HG03460 (cell line): ENCODE results near the gene ADGRE1.

Experiments
- ATAC-seq: cut with Tn5 transposase; IDR thresholded peaks from one replicate; pipeline ENCODE4 v1.9.1; 2021; ENCODE audit not compliant: unreplicated experiment

The ADGRE1 gene

DNA sequence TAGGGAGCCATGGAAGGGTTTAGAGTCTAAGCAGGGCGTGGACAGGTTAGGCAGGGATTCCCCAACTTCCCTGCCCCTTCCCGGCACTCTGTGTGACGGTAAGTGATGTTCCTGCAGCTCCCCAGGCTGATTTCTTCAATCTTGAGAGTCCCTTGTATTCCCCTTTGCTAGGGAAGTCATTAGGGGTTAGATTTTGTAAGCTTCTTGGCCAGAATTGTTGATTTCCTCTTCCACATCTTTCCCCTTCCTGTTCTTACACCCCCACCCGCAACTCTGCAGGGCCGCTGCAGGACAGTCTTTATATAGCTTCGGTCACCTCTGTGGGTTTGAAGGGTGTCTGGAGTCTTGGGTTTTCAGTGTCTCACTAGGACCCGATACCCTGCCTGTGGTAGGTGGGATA lies 10.6 kb upstream of the ADGRE1 start:
- ATAC-seq = no peak

DNA sequence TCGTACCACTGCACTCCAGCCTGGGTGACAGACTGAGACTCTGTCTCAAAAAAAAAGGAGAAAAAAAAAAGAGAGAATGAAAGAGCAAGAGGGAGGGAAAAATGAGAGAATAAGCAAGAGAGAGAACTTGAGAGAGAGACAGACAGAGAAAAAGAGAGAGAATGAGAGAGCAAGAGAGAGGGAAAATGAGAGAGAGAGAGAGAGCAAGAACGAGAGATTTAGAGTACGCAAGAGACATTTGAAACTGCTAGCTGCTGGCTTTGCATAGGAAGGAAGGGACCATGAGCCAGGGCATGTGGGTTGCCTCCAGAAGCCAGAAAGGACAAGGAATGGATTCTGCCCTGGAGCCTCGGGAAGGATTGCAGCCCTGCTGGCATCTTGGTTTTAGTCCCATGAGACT lies 9.6 kb upstream of the ADGRE1 start:
- ATAC-seq = no peak

DNA sequence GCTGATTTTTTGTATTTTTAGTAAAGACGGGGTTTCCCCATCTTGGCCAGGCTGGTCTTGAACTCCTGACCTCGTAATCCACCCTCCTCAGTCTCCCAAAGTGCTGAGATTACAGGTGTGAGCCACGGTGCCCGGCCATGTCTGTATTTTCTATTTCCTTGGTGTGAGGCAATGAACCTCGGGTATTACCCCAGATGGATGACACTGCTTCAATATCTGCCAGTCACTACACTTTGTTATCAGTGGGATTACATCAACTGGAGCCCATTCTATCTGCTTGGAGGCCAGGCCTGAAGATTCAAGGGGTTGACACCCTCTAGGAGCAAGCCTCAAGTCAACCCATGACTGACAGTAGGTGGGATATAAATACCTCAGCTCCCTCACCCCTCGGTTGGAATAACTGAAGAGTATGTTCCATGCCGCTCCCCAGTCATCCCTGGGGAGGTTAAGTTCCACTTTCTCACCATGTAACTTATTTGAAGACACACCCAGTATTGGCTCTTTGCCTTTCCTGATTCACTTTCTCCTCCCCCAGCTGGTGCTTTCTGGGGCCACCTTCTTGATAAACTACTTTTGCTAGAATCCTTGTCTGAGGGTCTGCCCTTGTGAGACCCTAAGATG lies 992 bp upstream of the ADGRE1 start:
- ATAC-seq = no peak

- no peak for ATAC-seq
These were observed 1.6 kb downstream of the ADGRE1 start for GRCh38 chr19:6888967-6889366.

DNA sequence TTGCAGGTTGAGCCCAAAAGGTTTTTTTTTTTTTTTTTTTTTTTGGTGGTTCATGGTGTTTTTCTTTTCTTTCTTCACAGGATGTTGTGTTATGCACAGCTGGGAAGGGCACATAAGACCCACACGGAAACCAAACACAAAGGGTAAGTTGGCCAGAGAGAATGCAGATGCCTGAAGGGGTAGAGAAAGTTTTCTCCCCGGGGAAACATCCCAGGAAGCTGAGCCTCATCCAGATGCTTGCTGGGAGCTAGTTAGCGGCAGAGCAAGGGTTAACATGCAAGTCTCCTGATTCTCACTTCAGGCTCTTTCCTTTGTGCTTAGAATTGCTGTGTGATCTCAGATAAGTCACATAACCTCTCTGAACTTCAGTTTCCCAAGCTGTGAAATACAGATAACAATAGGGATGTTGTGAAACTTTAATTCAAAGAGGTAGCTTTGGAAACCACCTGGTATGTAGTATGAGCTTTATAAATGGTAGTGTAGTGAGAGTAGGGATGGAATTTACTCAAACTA lies 3.1 kb downstream of the ADGRE1 start:
- no peak for ATAC-seq

DNA sequence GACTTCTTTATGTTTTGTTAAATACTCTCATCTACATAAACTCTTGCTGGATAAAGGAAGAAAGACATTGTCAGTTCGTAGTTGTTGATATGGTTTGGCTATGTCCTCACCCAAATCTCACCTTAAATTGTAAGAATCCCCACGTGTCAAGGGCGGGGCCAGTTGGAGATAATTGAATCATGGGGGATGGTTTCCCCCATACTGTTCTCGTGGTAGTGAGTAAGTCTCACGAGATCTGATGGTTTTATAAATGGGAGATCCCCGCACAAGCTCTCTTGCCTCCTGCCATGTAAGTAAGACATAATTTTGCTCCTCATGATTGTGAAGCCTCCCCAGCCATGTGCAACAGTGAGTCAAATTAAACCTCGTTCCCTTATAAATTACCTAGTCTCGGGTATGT lies 3.6 kb downstream of the ADGRE1 start:
- no peak for ATAC-seq

GRCh38 chr19:6891761-6892385 lies 4.5 kb downstream of the ADGRE1 start:
- no peak for ATAC-seq

DNA sequence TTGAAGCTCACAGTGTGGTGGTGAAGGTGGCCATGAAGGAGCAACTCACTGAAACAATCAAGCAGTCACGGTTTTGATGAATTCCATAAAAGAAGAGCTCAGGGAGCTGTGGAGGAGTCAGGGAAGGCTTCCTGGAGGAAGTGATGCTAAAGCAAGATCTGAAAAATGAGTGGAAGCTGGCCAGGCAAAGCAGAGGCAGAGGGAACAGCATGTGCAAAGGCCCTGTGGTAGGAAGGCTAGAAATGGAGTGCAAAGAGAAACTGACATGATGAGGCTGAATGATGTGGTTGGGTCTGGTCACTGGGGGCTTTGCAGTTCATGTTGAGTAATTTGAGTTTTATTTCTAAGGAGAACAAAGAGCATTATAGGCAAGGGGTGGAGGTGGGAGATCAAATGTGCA lies 6.9 kb downstream of the ADGRE1 start:
- ATAC-seq = no peak

DNA sequence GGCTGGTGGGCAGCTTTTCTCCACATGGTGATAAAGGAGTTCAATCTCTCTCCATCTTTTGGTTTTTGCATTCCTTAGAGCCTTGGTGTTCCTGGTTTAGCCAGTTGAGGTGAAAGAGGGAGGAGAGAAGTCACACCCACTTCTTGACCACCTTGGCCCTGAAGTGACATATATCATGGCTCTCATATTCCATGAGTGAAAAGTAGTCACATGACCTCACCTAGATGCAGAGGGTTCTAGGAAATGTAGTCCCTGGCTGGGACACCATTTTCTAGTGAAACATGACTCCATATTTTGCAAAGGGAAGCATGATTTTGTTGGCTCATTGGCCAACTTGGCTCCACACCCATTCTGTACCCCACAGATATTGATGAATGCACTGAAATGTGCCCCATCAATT lies 16.1 kb downstream of the ADGRE1 start:
- no peak for ATAC-seq

DNA sequence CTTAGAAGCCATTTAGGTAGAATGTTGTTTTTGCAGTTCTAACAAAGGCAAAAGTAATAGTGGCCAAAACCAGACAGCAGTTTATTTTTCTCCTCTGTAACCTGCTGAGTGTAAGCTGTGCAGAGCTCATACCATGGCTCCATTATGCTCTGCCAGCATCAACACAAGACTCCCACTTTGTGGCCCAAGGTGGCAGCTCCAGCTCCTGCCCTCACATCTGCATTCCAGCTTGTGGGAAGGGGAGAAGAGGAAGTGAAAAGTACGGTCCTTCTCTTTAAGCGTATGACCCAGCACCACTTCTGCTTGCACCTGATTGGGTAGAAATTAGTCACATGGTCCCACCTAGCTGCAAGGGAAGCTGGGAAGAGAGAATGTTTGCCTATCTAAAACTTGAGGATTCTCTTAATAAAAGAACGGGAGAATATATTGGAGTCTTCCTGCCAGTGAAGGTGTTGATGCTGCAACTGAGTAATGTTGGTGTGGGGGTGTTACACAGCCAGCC lies 19.2 kb downstream of the ADGRE1 start:
- ATAC-seq = no peak

DNA sequence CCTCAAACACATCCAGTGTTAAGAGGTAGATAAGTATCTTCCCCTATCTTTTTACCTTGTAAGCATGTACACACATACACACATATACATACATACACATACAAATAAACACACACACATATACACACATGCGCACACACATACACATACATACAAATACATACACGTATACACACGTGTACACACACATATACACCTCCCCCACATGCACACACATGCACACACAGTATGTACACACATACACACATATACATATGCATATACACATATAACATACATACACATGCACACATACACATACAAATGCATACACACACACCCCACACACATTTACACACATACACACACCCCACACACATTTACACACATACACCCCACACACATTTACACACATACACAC lies 24.1 kb downstream of the ADGRE1 start:
- ATAC-seq = no peak

- no peak for ATAC-seq
These were observed 26.9 kb downstream of the ADGRE1 start for GRCh38 chr19:6914321-6914720.

DNA sequence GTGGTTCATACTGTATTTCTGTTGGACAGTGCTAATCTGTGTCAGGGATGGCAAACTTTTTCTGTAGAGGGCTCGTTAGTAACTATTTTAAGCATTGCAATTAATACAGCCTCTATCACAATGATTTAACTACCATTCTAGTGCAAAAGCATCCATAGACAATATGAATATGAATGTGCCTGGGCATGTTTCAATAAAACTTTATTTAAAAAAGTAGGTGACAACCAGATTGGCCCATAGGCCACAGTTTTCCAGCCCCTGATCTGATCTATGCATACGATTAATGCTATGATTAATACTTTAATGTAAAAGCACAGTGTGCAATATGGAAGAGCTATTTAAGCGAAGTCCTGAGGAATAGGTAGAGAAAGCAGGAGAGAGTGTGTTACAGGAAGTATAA lies 29.6 kb downstream of the ADGRE1 start:
- ATAC-seq = no peak

GRCh38 chr19:6925386-6925785 lies 38.0 kb downstream of the ADGRE1 start:
- ATAC-seq = no peak

DNA sequence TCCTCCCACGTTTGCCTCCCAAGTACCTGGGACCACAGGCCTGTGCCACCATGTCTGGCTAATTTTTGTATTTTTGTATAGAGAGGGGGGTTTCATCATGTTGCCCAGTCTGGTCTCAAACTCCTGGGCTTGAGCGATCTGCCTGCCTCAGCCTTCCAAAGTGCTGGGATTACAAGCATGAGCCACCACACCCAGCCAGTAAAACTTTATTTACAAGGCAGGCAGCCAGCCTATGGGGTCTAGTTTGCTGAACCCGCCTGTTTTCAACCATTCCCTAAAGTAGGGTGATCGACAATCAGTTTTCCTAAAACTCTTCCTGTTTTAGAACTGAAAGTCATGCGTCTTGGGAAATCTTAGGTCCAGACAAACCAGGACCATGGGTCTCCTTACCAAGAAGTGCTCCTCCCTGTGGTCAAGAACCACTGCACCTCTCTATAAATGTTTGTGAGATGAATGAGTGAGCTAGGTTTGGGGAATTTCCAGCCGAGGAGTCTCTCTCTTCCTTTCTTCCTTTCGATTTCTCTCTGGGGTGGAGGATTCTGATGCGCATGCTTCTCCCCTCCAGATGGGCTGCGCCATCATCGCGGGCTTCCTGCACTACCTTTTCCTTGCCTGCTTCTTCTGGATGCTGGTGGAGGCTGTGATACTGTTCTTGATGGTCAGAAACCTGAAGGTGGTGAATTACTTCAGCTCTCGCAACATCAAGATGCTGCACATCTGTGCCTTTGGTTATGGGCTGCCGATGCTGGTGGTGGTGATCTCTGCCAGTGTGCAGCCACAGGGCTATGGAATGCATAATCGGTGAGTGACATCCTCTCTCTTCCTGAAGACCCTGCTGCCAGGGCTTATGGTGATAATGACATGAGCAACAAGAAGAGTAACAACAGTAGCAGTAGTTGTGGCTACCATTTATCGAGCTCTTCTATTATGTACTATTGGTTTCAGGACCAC lies 38.7 kb downstream of the ADGRE1 start:
- no peak for ATAC-seq

- ATAC-seq = no peak
These were observed 42.8 kb downstream of the ADGRE1 start for GRCh38 chr19:6930190-6930589.

- ATAC-seq = no peak
These were observed 47.7 kb downstream of the ADGRE1 start for GRCh38 chr19:6935069-6935468.

GRCh38 chr19:6935618-6936017 lies 48.2 kb downstream of the ADGRE1 start:
- ATAC-seq = no peak

DNA sequence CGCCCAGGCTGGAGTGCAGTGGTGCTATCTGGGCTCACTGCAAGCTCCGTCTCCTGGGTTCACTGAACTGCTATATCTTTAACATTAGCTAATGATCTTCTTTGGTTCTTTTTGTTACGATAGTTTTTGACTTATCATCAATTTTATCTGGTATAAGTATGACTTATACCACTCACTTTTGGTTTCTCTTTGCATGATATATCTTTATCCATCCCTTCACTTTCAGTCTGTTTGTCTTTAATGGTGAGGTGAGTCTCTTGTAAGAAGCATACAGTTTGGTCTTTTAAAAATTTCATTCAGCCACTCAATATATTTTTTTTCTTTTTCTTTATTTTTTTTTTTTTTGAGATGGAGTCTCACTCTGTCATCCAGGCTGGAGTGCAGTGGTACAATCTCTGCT lies 58.4 kb downstream of the ADGRE1 start:
- ATAC-seq = no peak

DNA sequence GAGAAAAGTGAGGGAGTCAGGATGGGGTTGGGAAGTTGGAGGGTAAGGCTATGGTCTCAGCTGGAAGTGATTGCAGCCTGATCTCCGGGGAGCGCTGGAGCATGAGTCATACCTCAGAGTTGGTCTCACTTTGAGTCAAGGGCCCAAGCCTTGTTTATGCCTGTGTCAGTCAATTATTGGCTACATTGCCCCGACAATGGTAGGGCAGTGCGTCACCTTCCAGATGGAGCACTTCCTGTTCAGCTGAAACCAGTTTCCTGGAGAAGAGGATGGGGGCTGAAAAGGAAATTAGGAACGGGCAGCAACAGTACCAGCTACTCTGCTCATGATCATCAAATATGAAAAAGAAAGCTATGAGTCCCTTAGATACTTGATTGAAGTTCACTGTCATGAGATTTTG lies 60.4 kb downstream of the ADGRE1 start:
- ATAC-seq = peak; percentile 67

DNA sequence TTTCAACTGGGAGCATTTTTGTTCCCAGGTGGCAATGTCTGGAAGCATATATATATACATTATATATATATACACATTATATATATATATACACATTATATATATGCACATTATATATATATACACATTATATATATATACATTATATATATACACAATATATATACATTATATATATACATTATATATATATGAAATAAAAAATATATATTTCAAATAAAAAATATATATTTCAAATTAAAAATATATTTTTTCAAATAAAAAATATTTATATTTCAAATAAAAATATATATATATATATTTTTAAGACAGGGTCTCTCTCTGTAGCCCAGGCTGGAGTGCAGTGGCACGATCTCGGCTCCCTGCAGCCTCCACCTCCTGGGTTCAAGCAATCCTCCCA lies 61.5 kb downstream of the ADGRE1 start:
- no peak for ATAC-seq

- no peak for ATAC-seq
These were observed 65.6 kb downstream of the ADGRE1 start for GRCh38 chr19:6952956-6953355.
